ENCODE measurements around the gene RAP1GAP. TPM values are rescaled to one million over a fixed set of nuclear protein-coding genes. Genes with fewer than 3 reads are reported as not detected.
A peak's percentile ranks its signal among the peaks of the same experiment; 100 is the strongest.

Gene RAP1GAP
- total RNA-seq, 1 experiment from 2014 or later = 13.4 TPM

- DNase-seq (ENCODE audit: low read depth, low spot score) (no peak), ATAC-seq (no peak)
- no peaks in the 10 kb centered on the region for H3K9me3 ChIP-seq (ENCODE audit: control insufficient read depth in 1 of 2, insufficient read depth in 1 of 2, low read depth in 1 of 2, low read length in 2 of 2)
- POLR2A ChIA-PET = no interaction called here
- H3K4me1 ChIP-seq (ENCODE audit: control insufficient read depth in 1 of 2, insufficient read depth in 2 of 2, low read length in 2 of 2) = peaks cover 8 to 13% of the 10 kb centered on the region in 2 experiments; a peak in 2 of 4 replicates
- intact Hi-C loops (cut with micrococcal nuclease) = no loop called here
- H4K20me1 ChIP-seq (ENCODE audit: insufficient read depth) = no peaks in the 10 kb centered on the region
- CTCF ChIA-PET = no interaction called here
- no peak overlapping the region for H3K4me2 ChIP-seq (ENCODE audit: low read length)
- RAD21 ChIA-PET (ENCODE audit: low non-redundant PET in 1 of 2, low total read pairs in 2 of 2, uncharacterized antibody in 2 of 2, unreplicated experiment in 2 of 2) = no interaction called here
- no peak overlapping the region for H3K4me3 ChIP-seq (replicated peaks in 1 of 2; ENCODE audit: low read depth in 1 of 2, low read length in 2 of 2)
- H3K36me3 ChIP-seq (ENCODE audit: control insufficient read depth in 1 of 2, insufficient read depth in 2 of 2, low read length in 2 of 2) = no peaks in the 10 kb centered on the region
- no peaks in the 10 kb centered on the region for H3K27me3 ChIP-seq (ENCODE audit: insufficient read depth, low read length)
- BruUV-seq (replicated peaks) = no TSS peak
- H2AFZ ChIP-seq (ENCODE audit: low read depth, low read length, poor library complexity, severe bottlenecking) = no peak overlapping the region
- no peak overlapping the region for H3K9ac ChIP-seq (ENCODE audit: low read length)
- no peaks in the 10 kb centered on the region for H3K9me2 ChIP-seq (ENCODE audit: insufficient read depth)
- no peak overlapping the region for H3K27ac ChIP-seq (ENCODE audit: low read depth, low read length)
- no peak for TF ChIP-seq ELF1 (IDR thresholded peaks at IDR 0.05; ENCODE audit: borderline replicate concordance, low read depth)
- TF ChIP-seq FOSL1 (IDR thresholded peaks at IDR 0.05; ENCODE audit: low read depth) = no peak
- H3K79me2 ChIP-seq (ENCODE audit: insufficient read depth, low read length) = no peaks in the 10 kb centered on the region
These were observed 52.8 kb downstream of the RAP1GAP start for GRCh38 chr1:21616372-21616771.

DNA sequence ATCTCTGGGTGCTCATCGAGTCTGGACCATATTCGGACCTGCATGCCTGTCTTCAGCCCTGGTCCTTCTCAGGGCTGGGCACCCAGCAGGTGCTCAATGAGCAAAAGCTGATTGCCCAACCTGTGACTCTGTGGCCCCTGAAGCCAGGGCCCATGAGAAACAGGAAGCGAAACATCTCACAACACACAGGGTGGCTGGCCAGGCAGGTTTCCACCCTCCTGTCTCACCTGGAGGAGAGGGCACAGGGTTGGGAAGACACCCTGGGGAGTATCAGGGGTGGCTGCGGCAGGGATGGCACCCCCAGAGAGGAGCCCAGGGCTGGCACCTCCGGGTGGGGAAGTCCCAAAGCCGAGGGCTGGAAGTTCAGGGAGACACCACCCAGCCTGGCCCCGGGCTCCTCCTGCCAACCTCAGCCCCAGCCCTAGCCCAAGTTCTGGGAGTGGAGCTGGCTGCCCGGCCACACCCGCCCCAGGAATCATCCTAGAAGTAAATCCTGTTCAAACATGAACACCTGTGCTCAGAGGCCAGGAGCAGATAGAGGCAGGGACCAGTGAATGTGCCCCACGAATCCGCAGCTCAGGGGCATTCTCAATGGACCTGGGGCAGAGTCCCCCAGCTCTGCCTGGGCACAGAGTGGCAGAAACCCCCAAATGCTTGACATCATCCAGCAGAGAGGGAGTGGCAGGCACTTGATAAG, 54.6 kb downstream of the RAP1GAP start:
- Histone ChIP-seq H3K4me3 (replicated peaks in 1 of 2; ENCODE audit: low read depth in 1 of 2, low read length in 2 of 2) (no peak overlapping the region), H3K27ac (ENCODE audit: low read depth, low read length) (no peak overlapping the region), H3K9me2 (ENCODE audit: insufficient read depth) (no peaks in the 10 kb centered on the region), H3K4me2 (ENCODE audit: low read length) (peak overlapping the region; percentile 28), H2AFZ (ENCODE audit: low read depth, low read length, poor library complexity, severe bottlenecking) (no peak overlapping the region), H3K4me1 (ENCODE audit: control insufficient read depth in 1 of 2, insufficient read depth in 2 of 2, low read length in 2 of 2) (peaks cover 8 to 9% of the 10 kb centered on the region in 2 experiments; a peak in 2 of 4 replicates), H3K27me3 (ENCODE audit: insufficient read depth, low read length) (no peaks in the 10 kb centered on the region), H3K79me2 (ENCODE audit: insufficient read depth, low read length) (no peaks in the 10 kb centered on the region), H3K9me3 (ENCODE audit: control insufficient read depth in 1 of 2, insufficient read depth in 1 of 2, low read depth in 1 of 2, low read length in 2 of 2) (no peaks in the 10 kb centered on the region), H4K20me1 (ENCODE audit: insufficient read depth) (no peaks in the 10 kb centered on the region), H3K36me3 (ENCODE audit: control insufficient read depth in 1 of 2, insufficient read depth in 2 of 2, low read length in 2 of 2) (no peaks in the 10 kb centered on the region), H3K9ac (ENCODE audit: low read length) (no peak overlapping the region)
- intact Hi-C loops (cut with micrococcal nuclease) = no loop called here
- RAD21 ChIA-PET (ENCODE audit: low non-redundant PET in 1 of 2, low total read pairs in 2 of 2, uncharacterized antibody in 2 of 2, unreplicated experiment in 2 of 2) = no interaction called here
- ATAC-seq (peak; percentile 44; the same call in 1 of the 2 replicates), DNase-seq (ENCODE audit: low read depth, low spot score) (no peak)
- BruUV-seq (replicated peaks) = no TSS peak
- CTCF ChIA-PET = no interaction called here
- no peak for TF ChIP-seq EZH2phosphoT487 (IDR thresholded peaks at IDR 0.05; ENCODE audit: borderline replicate concordance)
- TF ChIP-seq EZH2 (IDR thresholded peaks at IDR 0.05) = no peak
- TF ChIP-seq, protein P1, sequence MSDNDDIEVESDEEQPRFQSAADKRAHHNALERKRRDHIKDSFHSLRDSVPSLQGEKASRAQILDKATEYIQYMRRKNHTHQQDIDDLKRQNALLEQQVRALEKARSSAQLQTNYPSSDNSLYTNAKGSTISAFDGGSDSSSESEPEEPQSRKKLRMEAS (IDR thresholded peaks at IDR 0.05) = no peak
- no peak for TF ChIP-seq SRF (IDR thresholded peaks at IDR 0.05; ENCODE audit: low read depth)
- TF ChIP-seq YY1 (IDR thresholded peaks at IDR 0.05; ENCODE audit: extremely low read depth, insufficient replicate concordance, low read depth, low read length) = no peak
- TF ChIP-seq SP1 (IDR thresholded peaks at IDR 0.05; ENCODE audit: low read depth) = no peak
- TF ChIP-seq FOSL1 (IDR thresholded peaks at IDR 0.05; ENCODE audit: low read depth) = no peak
- TF ChIP-seq, protein P2, sequence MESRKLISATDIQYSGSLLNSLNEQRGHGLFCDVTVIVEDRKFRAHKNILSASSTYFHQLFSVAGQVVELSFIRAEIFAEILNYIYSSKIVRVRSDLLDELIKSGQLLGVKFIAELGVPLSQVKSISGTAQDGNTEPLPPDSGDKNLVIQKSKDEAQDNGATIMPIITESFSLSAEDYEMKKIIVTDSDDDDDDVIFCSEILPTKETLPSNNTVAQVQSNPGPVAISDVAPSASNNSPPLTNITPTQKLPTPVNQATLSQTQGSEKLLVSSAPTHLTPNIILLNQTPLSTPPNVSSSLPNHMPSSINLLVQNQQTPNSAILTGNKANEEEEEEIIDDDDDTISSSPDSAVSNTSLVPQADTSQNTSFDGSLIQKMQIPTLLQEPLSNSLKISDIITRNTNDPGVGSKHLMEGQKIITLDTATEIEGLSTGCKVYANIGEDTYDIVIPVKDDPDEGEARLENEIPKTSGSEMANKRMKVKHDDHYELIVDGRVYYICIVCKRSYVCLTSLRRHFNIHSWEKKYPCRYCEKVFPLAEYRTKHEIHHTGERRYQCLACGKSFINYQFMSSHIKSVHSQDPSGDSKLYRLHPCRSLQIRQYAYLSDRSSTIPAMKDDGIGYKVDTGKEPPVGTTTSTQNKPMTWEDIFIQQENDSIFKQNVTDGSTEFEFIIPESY (IDR thresholded peaks at IDR 0.05; ENCODE audit: extremely low read depth, insufficient replicate concordance, low read length) = no peak
- no peak for TF ChIP-seq ZNF274 (IDR thresholded peaks at IDR 0.05; ENCODE audit: low read depth, low read length)
- TF ChIP-seq ELF1 (IDR thresholded peaks at IDR 0.05; ENCODE audit: borderline replicate concordance, low read depth) = no peak
- TF ChIP-seq POLR2A (IDR thresholded peaks at IDR 0.05; ENCODE audit: borderline replicate concordance, extremely low read depth, insufficient read depth, insufficient read length) = no peak
- no peak for TF ChIP-seq JUND (IDR thresholded peaks at IDR 0.05)
- no peak for TF ChIP-seq TCF7L2 (IDR thresholded peaks at IDR 0.05; ENCODE audit: borderline replicate concordance, extremely low read depth, insufficient read depth, insufficient read length)
- TF ChIP-seq POLR2AphosphoS5 (IDR thresholded peaks at IDR 0.05; ENCODE audit: low read depth, low read length) = no peak
- TF ChIP-seq CBX3 (IDR thresholded peaks at IDR 0.05; ENCODE audit: low read depth) = no peak
- no peak for TF ChIP-seq RAD21 (IDR thresholded peaks at IDR 0.05; ENCODE audit: low read depth)
- POLR2A ChIA-PET = no interaction called here

All from HCT116 (cell line).